ENCODE results near the gene GPR160. TPM values are rescaled to one million over a fixed set of nuclear protein-coding genes. Genes with fewer than 3 reads are reported as not detected.
A peak's percentile ranks its signal among the peaks of the same experiment; 100 is the strongest.

Gene GPR160
- total RNA-seq, 2 experiments from 2014 or later, result 8.2 to 9.6 TPM

GRCh38 chr3:170046269-170047132, 8.7 kb downstream of the GPR160 start:
- Mint-ChIP-seq H3K9me3 (no peaks in the 10 kb centered on the region), H3K4me3 (no peak overlapping the region), H3K27ac (no peak overlapping the region), H3K27me3 (no peaks in the 10 kb centered on the region), H3K36me3 (no peaks in the 10 kb centered on the region), H3K4me1 (peaks cover 11% of the 10 kb centered on the region)
- no peak for DNase-seq

- Mint-ChIP-seq H3K36me3 (no peaks in the 10 kb centered on the region), H3K4me1 (peaks cover 11% of the 10 kb centered on the region), H3K4me3 (no peak overlapping the region), H3K27ac (no peak overlapping the region), H3K27me3 (no peaks in the 10 kb centered on the region), H3K9me3 (no peaks in the 10 kb centered on the region)
- DNase-seq, result no peak
Measured at GRCh38 chr3:170047133-170047404, 9.3 kb downstream of the GPR160 start.

GRCh38 chr3:170049146-170050000, 11.6 kb downstream of the GPR160 start:
- Mint-ChIP-seq H3K9me3 (no peaks in the 10 kb centered on the region), H3K36me3 (no peaks in the 10 kb centered on the region), H3K27ac (no peak overlapping the region), H3K4me3 (no peak overlapping the region), H3K27me3 (no peaks in the 10 kb centered on the region), H3K4me1 (peaks cover 11% of the 10 kb centered on the region)
- DNase-seq, result no peak

- Mint-ChIP-seq H3K27ac (no peak overlapping the region), H3K4me3 (no peak overlapping the region), H3K9me3 (no peaks in the 10 kb centered on the region), H3K27me3 (no peaks in the 10 kb centered on the region), H3K4me1 (peaks cover 11% of the 10 kb centered on the region), H3K36me3 (no peaks in the 10 kb centered on the region)
- DNase-seq, result no peak
Measured at GRCh38 chr3:170050753-170051152, 13.0 kb downstream of the GPR160 start.

GRCh38 chr3:170052398-170052797, 14.6 kb downstream of the GPR160 start:
- H3K9me3 Mint-ChIP-seq, result no peaks in the 10 kb centered on the region
- no peak for DNase-seq
- H3K27ac Mint-ChIP-seq, result no peak overlapping the region
- no peaks in the 10 kb centered on the region for H3K27me3 Mint-ChIP-seq
- H3K4me3 Mint-ChIP-seq, result no peak overlapping the region
- H3K36me3 Mint-ChIP-seq, result no peaks in the 10 kb centered on the region
- peaks cover 23% of the 10 kb centered on the region for H3K4me1 Mint-ChIP-seq

DNA sequence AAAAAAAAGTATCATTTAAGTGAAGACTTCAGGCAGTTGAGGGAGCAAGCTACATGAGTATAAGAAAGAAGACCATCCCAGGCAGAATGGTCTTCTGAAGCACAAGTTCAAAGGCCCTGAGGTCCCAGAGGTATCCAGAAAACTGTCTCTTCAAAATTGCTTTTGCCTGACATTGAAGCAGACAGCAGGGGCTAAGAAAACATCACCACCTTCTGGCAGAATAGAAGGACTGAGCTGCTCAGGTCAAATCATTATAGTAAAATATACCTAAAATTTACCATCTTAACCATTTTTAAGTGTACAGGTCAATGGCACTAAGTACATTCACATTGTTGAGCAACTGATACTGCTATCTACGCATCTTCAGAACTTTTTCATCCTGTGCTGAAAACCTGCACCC, 16.4 kb downstream of the GPR160 start:
- Mint-ChIP-seq H3K9me3 (no peaks in the 10 kb centered on the region), H3K27ac (no peak overlapping the region), H3K4me3 (no peak overlapping the region), H3K27me3 (no peaks in the 10 kb centered on the region), H3K36me3 (no peaks in the 10 kb centered on the region), H3K4me1 (peaks cover 35% of the 10 kb centered on the region)
- DNase-seq, result no peak

GRCh38 chr3:170055209-170055608, 17.4 kb downstream of the GPR160 start:
- Mint-ChIP-seq H3K9me3 (no peaks in the 10 kb centered on the region), H3K4me3 (no peak overlapping the region), H3K4me1 (peaks cover 35% of the 10 kb centered on the region), H3K27me3 (no peaks in the 10 kb centered on the region), H3K36me3 (no peaks in the 10 kb centered on the region), H3K27ac (no peak overlapping the region)
- DNase-seq, result peak; percentile 18

DNA sequence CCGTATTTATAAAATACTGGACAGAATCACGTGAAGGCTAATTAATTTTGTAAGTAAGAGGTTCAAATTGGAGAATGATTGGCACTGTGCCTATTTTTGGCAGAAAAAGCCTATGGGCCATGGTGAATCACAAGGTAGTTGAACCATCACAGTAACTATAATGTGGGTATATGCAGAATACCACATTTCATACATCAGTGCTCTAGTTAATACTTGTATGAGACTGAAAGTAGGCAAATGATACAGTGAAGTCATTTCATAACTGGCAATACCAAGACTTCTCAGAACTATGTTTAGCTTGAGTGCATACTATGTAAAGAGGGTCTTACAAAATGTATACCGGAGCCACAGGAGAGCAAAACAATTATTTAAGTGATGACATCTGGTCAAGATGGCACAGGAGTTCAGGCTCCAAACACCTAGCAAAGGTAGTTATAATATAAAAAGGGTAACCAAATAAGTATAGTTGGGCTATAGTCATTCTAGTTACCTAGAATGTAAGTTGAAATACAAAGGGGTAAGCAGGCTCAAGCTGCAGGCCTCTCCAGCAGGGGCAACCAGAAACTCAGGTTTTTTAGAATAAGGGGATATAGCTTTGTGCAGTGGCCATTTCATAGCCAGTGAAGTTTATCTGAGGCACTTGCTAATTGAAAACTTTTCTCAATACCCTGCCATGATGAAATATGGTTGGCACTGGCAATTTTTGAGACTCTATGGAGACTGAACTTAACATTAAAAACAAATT, 19.1 kb downstream of the GPR160 start:
- Mint-ChIP-seq H3K36me3 (no peaks in the 10 kb centered on the region), H3K27me3 (no peaks in the 10 kb centered on the region), H3K4me3 (peak overlapping the region; percentile 5), H3K4me1 (peaks cover 35% of the 10 kb centered on the region), H3K9me3 (no peaks in the 10 kb centered on the region), H3K27ac (no peak overlapping the region)
- no peak for DNase-seq

- peaks cover 35% of the 10 kb centered on the region for H3K4me1 Mint-ChIP-seq
- peak overlapping the region; percentile 21 for H3K27ac Mint-ChIP-seq
Measured at GRCh38 chr3:170057550-170057949, 19.8 kb downstream of the GPR160 start.

DNA sequence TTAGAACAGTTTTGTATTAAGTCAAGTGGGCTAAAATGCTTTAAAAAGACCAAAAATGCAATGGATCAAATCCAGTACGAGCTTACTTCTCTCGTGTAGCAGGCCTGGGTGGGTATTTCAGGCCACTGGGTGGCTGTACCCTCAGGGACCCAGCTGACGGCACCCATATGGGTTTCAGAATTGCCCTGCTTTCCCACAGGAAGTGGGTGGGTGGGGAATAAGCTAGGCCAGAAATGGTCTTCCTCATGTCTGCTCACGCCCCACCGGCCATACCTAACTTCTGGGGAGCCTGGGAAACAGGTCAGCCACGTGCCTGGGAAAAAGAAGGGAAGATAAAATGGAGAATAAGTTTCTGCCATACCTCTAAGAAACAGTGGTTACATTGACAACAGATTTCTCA, 20.3 kb downstream of the GPR160 start:
- H3K4me3 Mint-ChIP-seq, result no peak overlapping the region
- peaks cover 2% of the 10 kb centered on the region for H3K36me3 Mint-ChIP-seq
- H3K27ac Mint-ChIP-seq, result peak overlapping the region; percentile 60
- H3K9me3 Mint-ChIP-seq, result no peaks in the 10 kb centered on the region
- no peak for DNase-seq
- H3K27me3 Mint-ChIP-seq, result no peaks in the 10 kb centered on the region
- peaks cover 35% of the 10 kb centered on the region for H3K4me1 Mint-ChIP-seq

More at GRCh38 chr3:170057550-170057949, 19.8 kb downstream of the GPR160 start:
- no peaks in the 10 kb centered on the region for H3K27me3 Mint-ChIP-seq
- DNase-seq, result no peak
- H3K9me3 Mint-ChIP-seq, result no peaks in the 10 kb centered on the region
- H3K4me3 Mint-ChIP-seq, result no peak overlapping the region
- peaks cover 2% of the 10 kb centered on the region for H3K36me3 Mint-ChIP-seq

DNA sequence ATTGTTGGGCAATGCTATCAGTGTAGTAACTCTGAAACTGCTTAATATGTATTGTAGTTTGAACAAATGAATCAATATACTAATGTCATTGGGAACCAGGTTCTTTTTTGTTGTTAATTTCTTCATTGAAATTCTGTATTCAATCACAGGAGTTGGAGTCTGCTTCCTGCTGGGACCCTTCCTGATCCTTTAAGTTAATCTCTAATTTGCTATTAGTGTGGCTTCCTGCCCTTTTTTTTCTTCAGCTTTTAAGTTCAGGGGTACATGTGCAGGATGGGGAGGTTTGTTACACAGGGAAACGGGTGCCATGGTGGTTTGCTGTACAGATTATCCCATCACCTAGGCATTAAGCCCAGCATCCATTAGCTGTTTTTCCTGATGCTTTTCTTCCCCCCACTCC, 21.7 kb downstream of the GPR160 start:
- peaks cover 5% of the 10 kb centered on the region for H3K36me3 Mint-ChIP-seq
- H3K4me1 Mint-ChIP-seq, result peaks cover 35% of the 10 kb centered on the region
- DNase-seq, result no peak
- no peak overlapping the region for H3K4me3 Mint-ChIP-seq
- no peak overlapping the region for H3K27ac Mint-ChIP-seq
- no peaks in the 10 kb centered on the region for H3K9me3 Mint-ChIP-seq
- no peaks in the 10 kb centered on the region for H3K27me3 Mint-ChIP-seq

DNA sequence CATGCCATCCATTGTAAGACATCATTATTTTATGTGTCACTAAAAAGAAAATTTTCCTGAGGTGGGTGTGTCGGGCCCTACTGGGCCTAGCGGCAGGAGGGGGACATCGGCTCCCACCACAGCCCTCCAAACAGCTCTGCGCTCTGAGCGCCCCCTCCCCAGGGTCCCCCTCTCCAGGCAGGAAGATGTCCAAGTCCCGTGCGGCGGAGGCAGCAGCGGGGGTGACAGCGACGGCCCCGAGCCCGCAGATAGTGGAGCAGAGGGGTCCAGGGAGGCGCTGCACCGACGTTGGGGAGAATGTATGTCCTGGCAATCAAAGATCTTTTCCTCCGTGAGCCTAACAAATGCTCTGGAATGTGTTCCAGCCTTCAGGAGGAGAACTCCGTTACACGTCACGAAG, 24.3 kb downstream of the GPR160 start:
- Mint-ChIP-seq H3K27ac (no peak overlapping the region), H3K36me3 (peaks cover 7% of the 10 kb centered on the region), H3K27me3 (no peaks in the 10 kb centered on the region), H3K4me3 (no peak overlapping the region), H3K4me1 (peaks cover 15% of the 10 kb centered on the region), H3K9me3 (no peaks in the 10 kb centered on the region)
- DNase-seq, result no peak

- H3K4me1 Mint-ChIP-seq, result peaks cover 8% of the 10 kb centered on the region
- H3K27ac Mint-ChIP-seq, result no peak overlapping the region
- H3K9me3 Mint-ChIP-seq, result no peaks in the 10 kb centered on the region
- no peaks in the 10 kb centered on the region for H3K27me3 Mint-ChIP-seq
- no peak overlapping the region for H3K4me3 Mint-ChIP-seq
- DNase-seq, result no peak
- H3K36me3 Mint-ChIP-seq, result peaks cover 7% of the 10 kb centered on the region
Measured at GRCh38 chr3:170062769-170063168, 25.0 kb downstream of the GPR160 start.

DNA sequence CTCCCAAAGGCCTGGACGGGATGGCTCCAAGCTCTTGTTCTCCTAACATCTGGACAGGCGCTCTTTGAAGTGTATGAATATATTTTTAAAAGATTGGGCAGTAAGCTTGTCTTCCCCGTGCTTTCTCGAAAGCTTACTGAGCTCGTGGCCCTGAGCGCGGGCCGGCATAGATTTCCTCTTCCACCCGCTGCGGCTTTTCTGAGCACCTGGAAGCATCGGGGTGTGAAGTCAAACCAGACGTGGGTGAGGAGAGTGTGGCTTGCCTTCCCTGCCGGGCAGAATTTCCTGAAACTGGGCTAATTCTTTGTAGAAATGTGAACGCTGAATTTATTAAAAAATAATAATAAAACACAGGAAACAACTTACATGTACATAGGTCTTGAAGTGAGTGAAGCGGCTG, 25.9 kb downstream of the GPR160 start:
- no peak for DNase-seq
- no peaks in the 10 kb centered on the region for H3K9me3 Mint-ChIP-seq
- H3K4me3 Mint-ChIP-seq, result no peak overlapping the region
- H3K27me3 Mint-ChIP-seq, result no peaks in the 10 kb centered on the region
- no peak overlapping the region for H3K27ac Mint-ChIP-seq
- H3K4me1 Mint-ChIP-seq, result no peaks in the 10 kb centered on the region
- peaks cover 7% of the 10 kb centered on the region for H3K36me3 Mint-ChIP-seq

DNA sequence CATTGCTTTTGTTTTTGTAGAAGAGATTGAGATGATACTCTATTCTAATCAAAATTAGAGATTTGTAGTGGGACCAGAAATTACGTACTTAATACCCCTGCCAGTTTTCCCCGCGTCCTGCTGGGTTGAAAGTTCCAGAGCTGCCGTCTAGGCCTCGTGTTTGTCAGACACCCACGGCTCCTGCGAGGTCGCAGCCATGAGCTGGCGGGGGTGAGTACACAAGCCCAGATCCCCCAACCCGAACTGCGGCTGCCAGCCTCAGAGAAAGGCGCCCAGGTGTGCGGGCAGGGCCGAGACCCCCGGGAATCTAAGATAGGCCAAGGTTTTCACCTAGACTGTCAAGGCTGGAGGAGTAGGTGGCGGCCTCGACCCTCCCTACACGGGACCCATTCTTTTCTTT, 26.3 kb downstream of the GPR160 start:
- Mint-ChIP-seq H3K27me3 (no peaks in the 10 kb centered on the region), H3K36me3 (peaks cover 7% of the 10 kb centered on the region), H3K4me3 (no peak overlapping the region), H3K4me1 (no peaks in the 10 kb centered on the region), H3K27ac (no peak overlapping the region), H3K9me3 (no peaks in the 10 kb centered on the region)
- no peak for DNase-seq

Measured in activated naive CD8-positive, alpha-beta T cell treated with anti-CD3 and anti-CD28 coated beads for 36 hours (primary cell).